Neural crest cell (in vitro differentiated cells): ENCODE measurements around the gene PLXNA1. TPM values are rescaled to one million over a fixed set of nuclear protein-coding genes. Genes with fewer than 3 reads are reported as not detected.

ENCODE experiments used
- DNase-seq: peaks from one replicate; pipeline ENCODE4 v3.0.0; 2021; ENCODE audit warnings: low read depth, mixed read lengths, low spot score
- H3K27ac Mint-ChIP-seq: one replicate; pipeline ENCODE4 v1.8.0; 2021; ENCODE audit warnings: mild to moderate bottlenecking, mixed read lengths; ENCODE audit not compliant: unreplicated experiment
- H3K27me3 Mint-ChIP-seq: 2 replicates; pipeline ENCODE4 v1.8.0; 2021; ENCODE audit warnings: low read depth, mild to moderate bottlenecking, mixed read lengths
- H3K36me3 Mint-ChIP-seq: 2 replicates; pipeline ENCODE4 v1.8.0; 2021; ENCODE audit warnings: low read depth, mild to moderate bottlenecking, mixed read lengths
- H3K4me1 Mint-ChIP-seq: 2 replicates; pipeline ENCODE4 v1.8.0; 2021; ENCODE audit warnings: mixed read lengths
- H3K4me3 Mint-ChIP-seq: one replicate; pipeline ENCODE4 v1.8.0; 2021; ENCODE audit warnings: mild to moderate bottlenecking, mixed read lengths
- H3K9me3 Mint-ChIP-seq: 2 replicates; pipeline ENCODE4 v1.8.0; 2021; ENCODE audit warnings: mixed read lengths
- total RNA-seq: library from RNA; stranded (reverse); gene quantifications from 2 replicates; pipeline ENCODE4 v1.2.1, GENCODE V29; 2021
- TF ChIP-seq, protein P1 (sequence below): fragments of 200-600 bp; sonication (generic); conservative IDR thresholded peaks from 2 replicates; pipeline ENCODE4 v1.5.0; 2021; ENCODE audit warnings: antibody characterized with exemption, mild to moderate bottlenecking

Gene PLXNA1
- total RNA-seq, 1 donor from 2014 or later = 94.0 TPM

DNA sequence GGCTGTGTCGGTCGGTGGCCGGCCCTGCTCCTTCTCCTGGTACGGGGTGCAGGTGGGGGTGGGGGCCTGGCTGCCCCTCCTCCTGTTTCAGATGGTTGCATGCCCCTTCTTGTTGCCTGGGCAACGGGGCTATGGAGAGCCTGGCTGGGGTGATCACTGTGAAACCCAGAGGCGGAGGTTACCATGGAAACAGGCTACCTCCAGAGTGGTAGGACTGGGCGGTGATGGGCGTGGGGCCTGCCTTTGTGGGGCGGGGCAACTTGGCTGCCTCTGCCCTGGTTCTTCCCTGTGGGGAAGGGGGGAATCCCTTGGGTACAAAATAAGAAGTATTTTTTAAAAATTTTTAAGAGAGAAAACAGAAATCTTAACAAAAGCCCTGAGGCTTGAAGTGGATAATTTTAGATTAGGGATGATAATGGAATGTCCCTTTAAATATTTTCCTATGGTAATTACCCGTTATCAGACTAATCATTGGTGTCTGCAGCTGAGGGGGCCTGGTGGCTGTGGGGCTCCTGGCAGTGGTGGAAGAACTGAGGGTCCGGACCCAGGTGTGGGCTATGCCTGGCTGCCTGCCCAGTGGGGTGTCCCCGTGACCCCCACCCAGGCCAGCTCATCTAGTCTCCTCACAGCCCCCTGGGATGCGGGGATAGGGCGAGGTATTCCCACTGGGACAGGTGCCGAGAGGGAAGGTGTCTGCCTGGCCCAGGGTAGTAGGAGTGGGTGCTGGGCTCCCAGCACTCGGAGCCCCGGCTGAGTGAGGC lies 32.5 kb downstream of the PLXNA1 start:
- Mint-ChIP-seq H3K27ac (peak overlapping the region; percentile 57), H3K4me1 (peaks cover 7% of the 10 kb centered on the region), H3K4me3 (peak overlapping the region; percentile 34), H3K36me3 (peaks cover 7% of the 10 kb centered on the region), H3K9me3 (no peaks in the 10 kb centered on the region), H3K27me3 (no peaks in the 10 kb centered on the region)
- TF ChIP-seq, protein P1, sequence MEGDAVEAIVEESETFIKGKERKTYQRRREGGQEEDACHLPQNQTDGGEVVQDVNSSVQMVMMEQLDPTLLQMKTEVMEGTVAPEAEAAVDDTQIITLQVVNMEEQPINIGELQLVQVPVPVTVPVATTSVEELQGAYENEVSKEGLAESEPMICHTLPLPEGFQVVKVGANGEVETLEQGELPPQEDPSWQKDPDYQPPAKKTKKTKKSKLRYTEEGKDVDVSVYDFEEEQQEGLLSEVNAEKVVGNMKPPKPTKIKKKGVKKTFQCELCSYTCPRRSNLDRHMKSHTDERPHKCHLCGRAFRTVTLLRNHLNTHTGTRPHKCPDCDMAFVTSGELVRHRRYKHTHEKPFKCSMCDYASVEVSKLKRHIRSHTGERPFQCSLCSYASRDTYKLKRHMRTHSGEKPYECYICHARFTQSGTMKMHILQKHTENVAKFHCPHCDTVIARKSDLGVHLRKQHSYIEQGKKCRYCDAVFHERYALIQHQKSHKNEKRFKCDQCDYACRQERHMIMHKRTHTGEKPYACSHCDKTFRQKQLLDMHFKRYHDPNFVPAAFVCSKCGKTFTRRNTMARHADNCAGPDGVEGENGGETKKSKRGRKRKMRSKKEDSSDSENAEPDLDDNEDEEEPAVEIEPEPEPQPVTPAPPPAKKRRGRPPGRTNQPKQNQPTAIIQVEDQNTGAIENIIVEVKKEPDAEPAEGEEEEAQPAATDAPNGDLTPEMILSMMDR = no peak
- peak; percentile 55 for DNase-seq

DNA sequence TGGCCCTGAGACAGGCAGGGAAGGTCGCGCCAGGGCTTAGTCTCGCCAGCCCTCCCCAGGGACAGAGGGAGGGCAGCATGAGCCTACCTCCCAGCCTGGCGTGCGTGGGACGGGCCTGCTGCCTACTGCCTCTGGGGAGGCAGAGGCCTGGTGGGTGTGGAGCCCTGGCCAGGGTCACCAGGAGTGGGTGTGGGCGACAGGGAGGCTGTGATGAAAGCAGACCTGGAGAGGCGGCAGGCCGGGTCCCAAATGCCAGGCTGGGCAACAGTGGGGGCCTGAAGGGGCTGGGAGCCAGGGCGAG lies 33.1 kb downstream of the PLXNA1 start:
- Mint-ChIP-seq H3K9me3 (no peaks in the 10 kb centered on the region), H3K36me3 (peaks cover 7% of the 10 kb centered on the region), H3K27ac (no peak overlapping the region), H3K27me3 (no peaks in the 10 kb centered on the region), H3K4me1 (peaks cover 7% of the 10 kb centered on the region), H3K4me3 (no peak overlapping the region)
- TF ChIP-seq, protein P1 = no peak
- DNase-seq = no peak

DNA sequence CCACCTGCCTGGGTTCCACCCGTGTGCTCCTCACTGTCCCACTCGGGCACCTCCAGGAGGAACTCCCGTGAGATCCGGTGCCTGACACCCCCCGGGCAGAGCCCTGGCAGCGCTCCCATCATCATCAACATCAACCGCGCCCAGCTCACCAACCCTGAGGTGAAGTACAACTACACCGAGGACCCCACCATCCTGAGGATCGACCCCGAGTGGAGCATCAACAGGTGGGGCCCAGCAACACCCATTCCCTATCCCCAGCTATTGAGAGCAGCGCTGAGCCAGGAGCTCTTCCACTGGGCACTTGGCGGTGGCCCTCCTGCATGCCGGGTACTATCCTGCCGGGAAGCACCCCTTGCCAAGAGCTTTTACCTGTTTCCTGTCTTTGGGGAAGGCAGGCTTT lies 33.5 kb downstream of the PLXNA1 start:
- DNase-seq = no peak
- Mint-ChIP-seq H3K4me1 (peaks cover 7% of the 10 kb centered on the region), H3K36me3 (peaks cover 11% of the 10 kb centered on the region), H3K9me3 (no peaks in the 10 kb centered on the region), H3K27ac (no peak overlapping the region), H3K27me3 (no peaks in the 10 kb centered on the region), H3K4me3 (no peak overlapping the region)
- TF ChIP-seq, protein P1 = no peak

DNA sequence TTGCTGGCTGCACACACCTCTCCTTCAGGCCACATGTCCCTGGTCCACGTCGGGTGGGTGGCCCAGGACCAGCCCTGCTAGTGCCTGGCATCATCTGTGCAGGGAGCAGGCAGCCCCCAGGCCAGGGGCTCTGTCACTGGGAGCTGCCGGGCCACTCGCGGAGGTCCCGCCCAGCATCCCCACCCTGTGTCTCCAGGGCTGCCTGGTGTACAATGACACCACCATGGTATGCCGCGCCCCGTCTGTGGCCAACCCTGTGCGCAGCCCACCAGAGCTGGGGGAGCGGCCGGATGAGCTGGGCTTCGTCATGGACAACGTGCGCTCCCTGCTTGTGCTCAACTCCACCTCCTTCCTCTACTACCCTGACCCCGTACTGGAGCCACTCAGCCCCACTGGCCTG lies 34.3 kb downstream of the PLXNA1 start:
- DNase-seq = no peak
- no peaks in the 10 kb centered on the region for H3K27me3 Mint-ChIP-seq
- no peak overlapping the region for H3K4me3 Mint-ChIP-seq
- TF ChIP-seq, protein P1 = no peak
- H3K36me3 Mint-ChIP-seq = peaks cover 11% of the 10 kb centered on the region
- peaks cover 7% of the 10 kb centered on the region for H3K4me1 Mint-ChIP-seq
- no peak overlapping the region for H3K27ac Mint-ChIP-seq
- H3K9me3 Mint-ChIP-seq = no peaks in the 10 kb centered on the region

DNA sequence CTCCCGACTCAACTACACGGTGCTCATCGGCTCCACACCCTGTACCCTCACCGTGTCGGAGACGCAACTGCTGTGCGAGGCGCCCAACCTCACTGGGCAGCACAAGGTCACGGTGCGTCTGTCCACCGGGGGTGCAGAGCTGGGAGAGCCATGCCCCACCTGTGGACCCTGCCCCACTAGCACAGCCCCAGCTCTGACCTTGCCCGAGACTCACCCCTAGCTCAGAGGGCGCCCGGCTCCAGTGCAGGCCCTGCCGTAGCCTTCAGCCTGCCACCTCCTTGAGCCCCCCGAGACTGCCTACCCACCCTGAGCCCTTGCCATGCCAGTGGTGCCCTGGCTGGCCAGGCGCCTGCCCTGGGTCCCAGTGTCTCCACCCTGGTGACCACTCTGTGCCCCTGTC lies 34.9 kb downstream of the PLXNA1 start:
- Mint-ChIP-seq H3K9me3 (no peaks in the 10 kb centered on the region), H3K27me3 (no peaks in the 10 kb centered on the region), H3K27ac (no peak overlapping the region), H3K36me3 (peaks cover 11% of the 10 kb centered on the region), H3K4me1 (peaks cover 7% of the 10 kb centered on the region), H3K4me3 (no peak overlapping the region)
- DNase-seq = no peak
- TF ChIP-seq, protein P1 = no peak
